22Rv1 (cell line): Measurements from ENCODE around the gene METTL4.

Experiments used
- H3K27ac ChIP-seq: fragments of 450-650 bp; 2 replicates; pipeline ENCODE4 v1.5.1; 2017
- ZFX ChIP-seq: fragments of 450-650 bp; IDR thresholded peaks from 2 replicates; pipeline ENCODE4 v1.6.1; 2017; ENCODE audit warnings: antibody characterized with exemption, borderline replicate concordance
- TF ChIP-seq, protein P1 (sequence below): fragments of 450-650 bp; IDR thresholded peaks from 2 replicates; pipeline ENCODE4 v1.5.1; 2017; ENCODE audit warnings: mild to moderate bottlenecking

METTL4 gene

GRCh38 chr18:2606335-2606734, 35.0 kb upstream of the METTL4 start:
- no peak for TF ChIP-seq ZFX
- TF ChIP-seq, protein P1, sequence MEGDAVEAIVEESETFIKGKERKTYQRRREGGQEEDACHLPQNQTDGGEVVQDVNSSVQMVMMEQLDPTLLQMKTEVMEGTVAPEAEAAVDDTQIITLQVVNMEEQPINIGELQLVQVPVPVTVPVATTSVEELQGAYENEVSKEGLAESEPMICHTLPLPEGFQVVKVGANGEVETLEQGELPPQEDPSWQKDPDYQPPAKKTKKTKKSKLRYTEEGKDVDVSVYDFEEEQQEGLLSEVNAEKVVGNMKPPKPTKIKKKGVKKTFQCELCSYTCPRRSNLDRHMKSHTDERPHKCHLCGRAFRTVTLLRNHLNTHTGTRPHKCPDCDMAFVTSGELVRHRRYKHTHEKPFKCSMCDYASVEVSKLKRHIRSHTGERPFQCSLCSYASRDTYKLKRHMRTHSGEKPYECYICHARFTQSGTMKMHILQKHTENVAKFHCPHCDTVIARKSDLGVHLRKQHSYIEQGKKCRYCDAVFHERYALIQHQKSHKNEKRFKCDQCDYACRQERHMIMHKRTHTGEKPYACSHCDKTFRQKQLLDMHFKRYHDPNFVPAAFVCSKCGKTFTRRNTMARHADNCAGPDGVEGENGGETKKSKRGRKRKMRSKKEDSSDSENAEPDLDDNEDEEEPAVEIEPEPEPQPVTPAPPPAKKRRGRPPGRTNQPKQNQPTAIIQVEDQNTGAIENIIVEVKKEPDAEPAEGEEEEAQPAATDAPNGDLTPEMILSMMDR, result no peak
- H3K27ac ChIP-seq, result no peak overlapping the region

DNA sequence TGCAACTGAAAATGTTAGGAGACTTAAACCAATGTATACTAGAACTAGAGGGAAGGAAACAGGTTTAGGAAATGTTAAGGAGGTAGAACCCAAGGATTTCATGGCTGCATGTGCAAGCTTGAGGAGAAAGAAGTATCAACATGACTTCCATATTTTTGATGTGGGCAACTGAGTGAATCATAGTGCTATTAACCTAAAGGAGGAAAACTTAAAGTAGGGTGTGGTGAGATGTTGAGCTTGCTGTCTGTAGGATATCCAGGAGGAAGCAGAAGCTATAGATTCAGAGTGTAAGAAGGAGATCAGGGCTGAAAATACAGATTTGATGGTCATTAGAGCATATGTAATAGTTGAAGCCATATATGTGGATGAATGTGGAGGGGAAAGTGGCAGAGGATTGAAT, 31.5 kb upstream of the METTL4 start:
- TF ChIP-seq, protein P1, result no peak
- H3K27ac ChIP-seq, result no peak overlapping the region

- TF ChIP-seq ZFX, result no peak
- TF ChIP-seq, protein P1, result no peak
- no peak overlapping the region for H3K27ac ChIP-seq
Measured at GRCh38 chr18:2597639-2598038, 26.3 kb upstream of the METTL4 start.

- no peak overlapping the region for H3K27ac ChIP-seq
- TF ChIP-seq, protein P1, result no peak
Measured at GRCh38 chr18:2590303-2590702, 19.0 kb upstream of the METTL4 start.

- TF ChIP-seq, protein P1, result no peak
- TF ChIP-seq ZFX, result no peak
- H3K27ac ChIP-seq, result no peak overlapping the region
Measured at GRCh38 chr18:2589345-2590068, 18.2 kb upstream of the METTL4 start.

GRCh38 chr18:2588666-2589344, 17.5 kb upstream of the METTL4 start:
- H3K27ac ChIP-seq, result no peak overlapping the region
- TF ChIP-seq ZFX, result no peak
- TF ChIP-seq, protein P1, result no peak

GRCh38 chr18:2587788-2588187, 16.5 kb upstream of the METTL4 start:
- H3K27ac ChIP-seq, result no peak overlapping the region
- no peak for TF ChIP-seq ZFX
- TF ChIP-seq, protein P1, result no peak
